PC-3 (cell line): ENCODE results near the gene MAP1S. TPM values are rescaled to one million over a fixed set of nuclear protein-coding genes. Genes with fewer than 3 reads are reported as not detected.

Experiments
- ATAC-seq: fragments of 200-7000 bp; cut with Tn5 transposase; 2 replicates; pipeline ENCODE4 v1.9.1; 2020; ENCODE audit warnings: mild to moderate bottlenecking, moderate library complexity
- BruUV-seq: library from RNA; stranded (reverse); fragments of 400-500 nt; replicated peaks from 2 replicates; lab custom pipeline; 2021; lab: Mats Ljungman, UMichigan
- CTCF ChIA-PET: fragments of 300-600 bp; sonication (Branson Sonifier 250); formaldehyde crosslinking; loops from one replicate; lab custom pipeline; 2022; ENCODE audit warnings: antibody characterized with exemption; lab: Charles Lee
- POLR2A ChIA-PET: fragments of 300-600 bp; sonication (Branson Sonifier 250); formaldehyde crosslinking; loops from one replicate; lab custom pipeline; 2022; ENCODE audit warnings: antibody characterized with exemption; ENCODE audit not compliant: unreplicated experiment; lab: Charles Lee
- DNase-seq: peaks from one replicate; pipeline ENCODE4 v3.0.0-alpha.2; 2015
- H2AFZ ChIP-seq: fragments of 300-600 bp; sonication (generic); 2 replicates; pipeline ENCODE4 v1.6.0; 2016; ENCODE audit warnings: antibody characterized with exemption, low read length
- H3F3A ChIP-seq: fragments of 300-600 bp; sonication (generic); one replicate; pipeline ENCODE4 v1.6.0; 2017; ENCODE audit warnings: antibody characterized with exemption, low read length, control low read depth, mild to moderate bottlenecking; ENCODE audit not compliant: unreplicated experiment
- H3K27ac ChIP-seq: fragments of 300-600 bp; sonication (generic); 2 replicates; pipeline ENCODE4 v1.5.1; 2016; ENCODE audit warnings: mild to moderate bottlenecking, low read length
- H3K27me3 ChIP-seq: fragments of 300-600 bp; sonication (generic); 2 replicates; pipeline ENCODE4 v1.6.1; 2016; ENCODE audit warnings: low read length, mixed read lengths
- H3K36me3 ChIP-seq: fragments of 300-600 bp; sonication (generic); 2 replicates; pipeline ENCODE4 v1.6.1; 2016; ENCODE audit warnings: low read depth, mixed run types, low read length, mixed read lengths
- H3K4me1 ChIP-seq: fragments of 300-600 bp; sonication (generic); 2 replicates; pipeline ENCODE4 v1.5.1; 2016; ENCODE audit warnings: low read length; ENCODE audit not compliant: insufficient read depth
- H3K4me2 ChIP-seq: fragments of 300-600 bp; sonication (generic); 2 replicates; pipeline ENCODE4 v1.6.0; 2016; ENCODE audit warnings: low read length
- H3K4me3 ChIP-seq: fragments of 300-600 bp; sonication (generic); 2 replicates; pipeline ENCODE4 v1.5.1; 2016; ENCODE audit warnings: mild to moderate bottlenecking, low read length, mixed read lengths
- H3K79me2 ChIP-seq: fragments of 300-600 bp; sonication (generic); 2 replicates; pipeline ENCODE4 v1.6.1; 2017; ENCODE audit warnings: low read length, mixed read lengths
- H3K9ac ChIP-seq: fragments of 300-600 bp; sonication (generic); 2 replicates; pipeline ENCODE4 v1.6.0; 2016; ENCODE audit warnings: mild to moderate bottlenecking, low read length
- H3K9me2 ChIP-seq: fragments of 300-600 bp; sonication (generic); replicated peaks from 2 replicates; pipeline ENCODE4 v1.6.1; 2016; ENCODE audit warnings: mixed run types, low read length, mixed read lengths
- H3K9me3 ChIP-seq: fragments of 300-600 bp; sonication (generic); 2 replicates; pipeline ENCODE4 v1.6.1; 2016; ENCODE audit warnings: low read length, mixed read lengths
- H4K20me1 ChIP-seq: fragments of 300-600 bp; sonication (generic); 2 replicates; pipeline ENCODE4 v1.6.1; 2016; ENCODE audit warnings: low read length, mixed read lengths
- CTCF ChIP-seq: fragments of 300-600 bp; sonication (generic); conservative IDR thresholded peaks from 2 replicates; pipeline ENCODE4 v1.5.1; 2017; ENCODE audit warnings: antibody characterized with exemption, low read depth, mild to moderate bottlenecking, low read length
- EZH2 ChIP-seq: fragments of 300-600 bp; sonication (generic); IDR thresholded peaks from one replicate; pipeline ENCODE4 v1.6.1; 2017; ENCODE audit warnings: antibody characterized with exemption, mild to moderate bottlenecking, low read length; ENCODE audit not compliant: unreplicated experiment
- EZH2phosphoT487 ChIP-seq: fragments of 300-600 bp; sonication (generic); IDR thresholded peaks from 2 replicates; pipeline ENCODE4 v1.6.1; 2018; ENCODE audit warnings: mild to moderate bottlenecking, antibody characterized with exemption, low read length, borderline replicate concordance
- intact Hi-C: fragments of 100-400 bp; cut with micrococcal nuclease; formaldehyde crosslinking; loops from 2 replicates; pipeline ENCODE4 v1.9.0; 2023
- total RNA-seq: library from RNA; depleted of rRNA; stranded (reverse); fragments of >200 nt; gene quantifications from 2 replicates; pipeline ENCODE4 v1.2.3, GENCODE V29; 2014

MAP1S gene
- total RNA-seq, 1 experiment from 2014 or later = 25.4 TPM

- Histone ChIP-seq H3K36me3 (no peaks in the 10 kb centered on the region), H3K4me1 (no peaks in the 10 kb centered on the region), H3F3A (no peaks in the 10 kb centered on the region), H3K79me2 (no peaks in the 10 kb centered on the region), H3K9me3 (no peaks in the 10 kb centered on the region), H3K4me3 (no peak overlapping the region), H3K9me2 (no peaks in the 10 kb centered on the region), H3K4me2 (no peak overlapping the region), H3K27me3 (no peaks in the 10 kb centered on the region), H4K20me1 (no peaks in the 10 kb centered on the region), H2AFZ (no peak overlapping the region), H3K9ac (no peak overlapping the region), H3K27ac (no peak overlapping the region)
- intact Hi-C loops = no loop called here
- no peak for ATAC-seq
- no peak for DNase-seq
- BruUV-seq = no TSS peak
- ChIA-PET POLR2A (interaction anchor here (0.6 kb wide), 1 partner anchor 47 kb away, joined by 3 read pairs; no protein-coding TSS in a partner anchor), CTCF (no interaction called here)
- TF ChIP-seq EZH2 (no peak), CTCF (no peak), EZH2phosphoT487 (no peak)
These were observed 30.6 kb downstream of the MAP1S start for GRCh38 chr19:17749912-17750317.

GRCh38 chr19:17751103-17751911 lies 32.0 kb downstream of the MAP1S start, which contains the start of gene FCHO1:
TSS of gene FCHO1 (plus strand) at chr19:17751477. CDS start at chr19:17755165, 3,688 bp downstream.
- H3K4me1 ChIP-seq = no peaks in the 10 kb centered on the region
- no peaks in the 10 kb centered on the region for H4K20me1 ChIP-seq
- H3K27ac ChIP-seq = no peak within 1 kb of the TSS
- H3F3A ChIP-seq = no peaks in the 10 kb centered on the region
- POLR2A ChIA-PET = no interaction called here
- TF ChIP-seq CTCF = no peak
- TF ChIP-seq EZH2 = no peak
- TF ChIP-seq EZH2phosphoT487 = no peak
- H3K27me3 ChIP-seq = no peaks in the 10 kb centered on the region
- H3K9me2 ChIP-seq = no peaks in the 10 kb centered on the region
- no peak within 1 kb of the TSS for H3K4me3 ChIP-seq
- H3K79me2 ChIP-seq = no peaks in the 10 kb centered on the region
- H3K9me3 ChIP-seq = no peaks in the 10 kb centered on the region
- no peak within 1 kb of the TSS for H3K4me2 ChIP-seq
- no peaks in the 10 kb centered on the region for H3K36me3 ChIP-seq
- BruUV-seq = no TSS peak
- H3K9ac ChIP-seq = no peak within 1 kb of the TSS
- DNase-seq (no peak), ATAC-seq (no peak)
- CTCF ChIA-PET = no interaction called here
- H2AFZ ChIP-seq = no peak within 1 kb of the TSS
- intact Hi-C loops = no loop called here

- ATAC-seq (no peak), DNase-seq (no peak)
- H2AFZ ChIP-seq = no peak overlapping the region
- no peaks in the 10 kb centered on the region for H3K4me1 ChIP-seq
- no peaks in the 10 kb centered on the region for H3K36me3 ChIP-seq
- no peak overlapping the region for H3K9ac ChIP-seq
- no peaks in the 10 kb centered on the region for H3K79me2 ChIP-seq
- ChIA-PET CTCF (no interaction called here), POLR2A (no interaction called here)
- no peaks in the 10 kb centered on the region for H3K27me3 ChIP-seq
- no peak overlapping the region for H3K4me2 ChIP-seq
- no peaks in the 10 kb centered on the region for H3F3A ChIP-seq
- H3K9me2 ChIP-seq = no peaks in the 10 kb centered on the region
- no peaks in the 10 kb centered on the region for H3K9me3 ChIP-seq
- intact Hi-C loops = no loop called here
- no peak overlapping the region for H3K4me3 ChIP-seq
- BruUV-seq = no TSS peak
- H4K20me1 ChIP-seq = no peaks in the 10 kb centered on the region
- TF ChIP-seq CTCF (no peak), EZH2phosphoT487 (no peak), EZH2 (no peak)
- no peak overlapping the region for H3K27ac ChIP-seq
These were observed 32.6 kb downstream of the MAP1S start for GRCh38 chr19:17751912-17752273.
